Endothelial cell of umbilical vein (primary cell): ENCODE measurements around the gene NCEH1. TPM values are rescaled to one million over a fixed set of nuclear protein-coding genes. Genes with fewer than 3 reads are reported as not detected.

Experiments
- BruUV-seq: library from RNA; stranded (reverse); fragments of 400-500 nt; replicated peaks from 2 replicates; lab custom pipeline; 2021; lab: Mats Ljungman, UMichigan
- CTCF ChIA-PET: fragments of 300-600, 350-600 bp; sonication (Branson Sonifier 250); formaldehyde crosslinking; loops from one replicate; lab custom pipeline; 2021; ENCODE audit warnings: antibody characterized with exemption, inconsistent platforms; lab: Charles Lee
- POLR2A ChIA-PET: fragments of 300-600, 350-600 bp; sonication (Branson Sonifier 250); formaldehyde crosslinking; loops from one replicate; lab custom pipeline; 2021; ENCODE audit warnings: antibody characterized with exemption, inconsistent platforms; lab: Charles Lee
- DNase-seq: peaks from one replicate; pipeline ENCODE4 v3.0.0-alpha.2; 2011; ENCODE audit warnings: low read depth, low spot score
- FAIRE-seq: peaks from 2 replicates; lab custom pipeline; 2011; peaks lifted over from hg19 to GRCh38; lab: Jason Lieb, UNC
- H2AFZ ChIP-seq: 2 replicates; pipeline ENCODE4 v1.6.0; 2012; ENCODE audit warnings: low read depth, low read length, control low read depth, inconsistent platforms
- H3K27ac ChIP-seq: 2 replicates; pipeline ENCODE4 v1.5.1; 2011; ENCODE audit warnings: low read depth, mild to moderate bottlenecking, control low read depth, low read length, moderate library complexity; ENCODE audit not compliant: insufficient read depth
- H3K27me3 ChIP-seq, 2 experiments: 2 replicates each; pipeline versions ENCODE4 v1.6.0 to v1.6.1; 2011; ENCODE audit warnings: low read length in 2 of 2, mixed read lengths in 1 of 2; ENCODE audit not compliant: control insufficient read depth in 2 of 2, insufficient read depth in 2 of 2
- H3K36me3 ChIP-seq, 2 experiments: 2 replicates in 1 of 2; 3 replicates in 1 of 2; pipeline ENCODE4 v1.5.1; 2011; ENCODE audit warnings: low read length in 2 of 2, mild to moderate bottlenecking in 1 of 2, moderate library complexity in 1 of 2; ENCODE audit not compliant: control insufficient read depth in 2 of 2, insufficient read depth in 2 of 2; ENCODE audit errors: extremely low read depth in 1 of 2
- H3K4me1 ChIP-seq: 3 replicates; pipeline ENCODE4 v1.5.1; 2011; ENCODE audit warnings: mild to moderate bottlenecking, low read length; ENCODE audit not compliant: control insufficient read depth, insufficient read depth; ENCODE audit errors: extremely low read depth
- H3K4me2 ChIP-seq: 2 replicates; pipeline ENCODE4 v1.6.1; 2011; ENCODE audit warnings: low read length, control low read depth, mixed read lengths; ENCODE audit not compliant: insufficient read depth
- H3K4me3 ChIP-seq, 3 experiments: fragments of 200-600 bp in 1 of 3; sonication (generic), shearing (Covaris generic) in 1 of 3; replicated peaks in 1 of 3; 2 replicates each; pipeline ENCODE4 v1.5.1; 2011 to 2016; ENCODE audit warnings: control low read depth in 3 of 3, low read length in 3 of 3, mild to moderate bottlenecking in 2 of 3, inconsistent platforms in 1 of 3, low read depth in 1 of 3, moderate library complexity in 1 of 3; ENCODE audit not compliant: insufficient read depth in 1 of 3
- H3K79me2 ChIP-seq: 2 replicates; pipeline ENCODE4 v1.6.0; 2012; ENCODE audit warnings: low read length, inconsistent platforms; ENCODE audit not compliant: control insufficient read depth, insufficient read depth
- H3K9ac ChIP-seq: replicated peaks from 2 replicates; pipeline ENCODE3; 2011; ENCODE audit warnings: low read length, control low read depth; ENCODE audit not compliant: insufficient read depth; ENCODE audit errors: extremely low read depth
- H3K9me1 ChIP-seq: replicated peaks from 3 replicates; pipeline ENCODE4 v1.6.0; 2011; ENCODE audit warnings: mild to moderate bottlenecking, low read length; ENCODE audit not compliant: control insufficient read depth, insufficient read depth; ENCODE audit errors: extremely low read depth
- H3K9me3 ChIP-seq: replicated peaks from 2 replicates; pipeline ENCODE4 v1.5.1; 2012; ENCODE audit warnings: low read length, inconsistent platforms; ENCODE audit not compliant: control insufficient read depth, insufficient read depth
- H4K20me1 ChIP-seq: replicated peaks from 2 replicates; pipeline ENCODE3; 2011; ENCODE audit warnings: mild to moderate bottlenecking, low read length; ENCODE audit not compliant: control insufficient read depth, insufficient read depth; ENCODE audit errors: extremely low read depth
- EZH2 ChIP-seq: IDR thresholded peaks from 2 replicates; pipeline ENCODE4 v1.6.1; 2012; ENCODE audit warnings: borderline replicate concordance, low read depth, mild to moderate bottlenecking, moderate library complexity, low read length, inconsistent platforms; ENCODE audit not compliant: severe bottlenecking
- FOS ChIP-seq: IDR thresholded peaks from 2 replicates; pipeline ENCODE4 v1.6.1; 2011; ENCODE audit warnings: mild to moderate bottlenecking, low read length, moderate library complexity, borderline replicate concordance; ENCODE audit not compliant: insufficient read depth
- GATA2 ChIP-seq: IDR thresholded peaks from 2 replicates; pipeline ENCODE4 v1.7.0; 2011; ENCODE audit warnings: low read depth, mild to moderate bottlenecking, moderate library complexity, mixed read lengths, low read length; ENCODE audit not compliant: insufficient read length, insufficient read depth
- JUN ChIP-seq: IDR thresholded peaks from 2 replicates; pipeline ENCODE4 v1.6.1; 2011; ENCODE audit warnings: borderline replicate concordance, low read depth; ENCODE audit not compliant: insufficient read length, insufficient read depth
- MYC ChIP-seq: IDR thresholded peaks from one replicate; pipeline ENCODE4 v1.6.1; 2011; ENCODE audit warnings: mild to moderate bottlenecking, low read depth, low read length
- POLR2A ChIP-seq: IDR thresholded peaks from 2 replicates; pipeline ENCODE4 v1.6.1; 2012; ENCODE audit warnings: low read depth, mild to moderate bottlenecking, control low read depth, low read length
- POLR2AphosphoS5 ChIP-seq: IDR thresholded peaks from 2 replicates; pipeline ENCODE4 v1.6.1; 2012; ENCODE audit warnings: low read depth, mild to moderate bottlenecking, control low read depth, low read length, moderate library complexity; ENCODE audit not compliant: insufficient read depth
- dilution Hi-C: fragments of 300-500 bp; cut with MboI; formaldehyde crosslinking; loops from one replicate; pipeline ENCODE4 v1.15.0; 2019; ENCODE audit warnings: low sequenced_read_pairs; ENCODE audit not compliant: extremely low pct_ligation_motif_present
- intact Hi-C: fragments of 100-400 bp; cut with micrococcal nuclease; formaldehyde crosslinking; loops from one replicate; pipeline ENCODE4 v1.10.0; 2022
- polyA plus RNA-seq, 4 experiments: library from polyadenylated mRNA; depleted of rRNA in 3 of 4; stranded (reverse) in 3 of 4; unstranded in 1 of 4; fragments of >200 nt; gene quantifications; 2 replicates each; pipeline versions ENCODE4 v1.2.1 to v1.2.3, GENCODE V29; 2011 to 2012; ENCODE audit warnings: missing spikeins in 1 of 4
- total RNA-seq: library from RNA; stranded (reverse); gene quantifications from 2 replicates; pipeline ENCODE4 v1.2.3, GENCODE V29; 2021
- TF ChIP-seq, protein P1 (sequence below): IDR thresholded peaks from 2 replicates; pipeline ENCODE4 v1.6.1; 2011; ENCODE audit not compliant: insufficient read depth, insufficient read length
- TF ChIP-seq, protein P2 (sequence below), 2 donors: IDR thresholded peaks; 1 replicate in 1 of 2; 2 replicates in 1 of 2; pipeline ENCODE4 v1.5.1; 2011; ENCODE audit warnings: low read length in 2 of 2, mild to moderate bottlenecking in 2 of 2, moderate library complexity in 2 of 2, control low read depth in 1 of 2, inconsistent platforms in 1 of 2, low read depth in 1 of 2; ENCODE audit not compliant: insufficient read depth in 1 of 2; ENCODE audit errors: extremely low read depth in 1 of 2

The NCEH1 gene
- total and polyA plus RNA-seq, 2 donors (not counting 3 experiments of a cell fraction or from before 2014, with no cell fraction given), result 10.0 to 20.3 TPM

DNA sequence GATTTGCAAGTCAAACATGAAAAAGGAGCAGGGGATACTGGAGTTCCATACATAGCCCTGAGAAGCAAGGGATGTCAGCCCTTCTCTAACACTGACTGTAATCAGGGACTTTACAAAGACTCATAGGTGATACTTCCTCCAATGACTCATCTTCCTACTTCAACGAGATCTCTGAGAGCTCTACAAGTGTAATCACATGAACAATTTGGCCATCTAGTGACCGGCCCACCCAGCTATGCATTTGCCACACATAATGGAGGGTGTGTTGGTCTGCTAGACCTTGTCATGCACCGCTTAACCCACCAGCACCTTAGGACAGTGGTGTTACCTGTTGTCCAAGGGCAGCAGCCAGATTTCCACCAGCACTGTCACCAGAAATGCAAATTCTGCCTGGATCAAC is 75.3 kb downstream of the NCEH1 start:
- Histone ChIP-seq H3K9me1 (no peaks in the 10 kb centered on the region), H3K4me3 (no peak overlapping the region), H3K4me2 (no peak overlapping the region), H2AFZ (no peak overlapping the region), H3K9ac (no peak overlapping the region), H3K9me3 (no peaks in the 10 kb centered on the region), H3K27me3 (no peaks in the 10 kb centered on the region), H4K20me1 (no peaks in the 10 kb centered on the region), H3K4me1 (peaks cover 7% of the 10 kb centered on the region), H3K27ac (no peak overlapping the region), H3K36me3 (no peaks in the 10 kb centered on the region), H3K79me2 (no peaks in the 10 kb centered on the region)
- peak; percentile 73 for TF ChIP-seq FOS
- peak; percentile 21 for TF ChIP-seq JUN
- no peak for TF ChIP-seq POLR2AphosphoS5
- FAIRE-seq, result no peak
- DNase-seq, result peak; percentile 45
- POLR2A ChIA-PET, result no interaction called here
- intact Hi-C loops, result no loop called here
- CTCF ChIA-PET, result interaction anchor here (1.0 to 2.0 kb wide), 3 partner anchors 11 to 40 kb away, joined by 3 to 7 read pairs (median 5); no protein-coding TSS in a partner anchor
- dilution Hi-C loops, result no loop called here
- BruUV-seq, result no TSS peak

DNA sequence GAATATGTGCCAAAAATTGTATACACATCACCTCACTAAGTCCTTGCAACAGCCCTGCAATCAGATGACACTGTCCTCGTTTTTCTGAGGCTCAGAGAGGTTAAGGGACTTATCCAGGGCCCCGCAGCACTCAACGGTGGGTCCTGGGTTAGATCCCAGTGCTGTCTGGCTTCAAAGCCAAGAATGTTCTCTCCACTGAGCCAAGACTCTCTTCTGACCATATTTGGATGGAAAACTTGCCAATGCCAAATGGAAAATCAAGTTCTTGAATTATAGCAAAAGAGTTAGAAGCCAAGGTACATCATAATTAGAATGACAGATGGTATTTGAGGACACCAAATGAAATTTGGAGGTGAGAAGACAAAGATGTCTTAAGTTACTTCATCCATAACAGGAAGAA is 75.9 kb downstream of the NCEH1 start:
- dilution Hi-C loops (no loop called here), intact Hi-C loops (no loop called here)
- no peak overlapping the region for H3K27ac ChIP-seq
- H3K9ac ChIP-seq, result no peak overlapping the region
- BruUV-seq, result no TSS peak
- no peaks in the 10 kb centered on the region for H3K36me3 ChIP-seq
- no peak overlapping the region for H3K4me3 ChIP-seq
- H3K9me3 ChIP-seq, result no peaks in the 10 kb centered on the region
- no peaks in the 10 kb centered on the region for H3K27me3 ChIP-seq
- H3K79me2 ChIP-seq, result no peaks in the 10 kb centered on the region
- POLR2A ChIA-PET, result no interaction called here
- TF ChIP-seq MYC (no peak), EZH2 (no peak), POLR2A (no peak), JUN (no peak), GATA2 (no peak), POLR2AphosphoS5 (no peak), FOS (no peak)
- TF ChIP-seq, protein P1, sequence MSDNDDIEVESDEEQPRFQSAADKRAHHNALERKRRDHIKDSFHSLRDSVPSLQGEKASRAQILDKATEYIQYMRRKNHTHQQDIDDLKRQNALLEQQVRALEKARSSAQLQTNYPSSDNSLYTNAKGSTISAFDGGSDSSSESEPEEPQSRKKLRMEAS, result no peak
- TF ChIP-seq, protein P2, sequence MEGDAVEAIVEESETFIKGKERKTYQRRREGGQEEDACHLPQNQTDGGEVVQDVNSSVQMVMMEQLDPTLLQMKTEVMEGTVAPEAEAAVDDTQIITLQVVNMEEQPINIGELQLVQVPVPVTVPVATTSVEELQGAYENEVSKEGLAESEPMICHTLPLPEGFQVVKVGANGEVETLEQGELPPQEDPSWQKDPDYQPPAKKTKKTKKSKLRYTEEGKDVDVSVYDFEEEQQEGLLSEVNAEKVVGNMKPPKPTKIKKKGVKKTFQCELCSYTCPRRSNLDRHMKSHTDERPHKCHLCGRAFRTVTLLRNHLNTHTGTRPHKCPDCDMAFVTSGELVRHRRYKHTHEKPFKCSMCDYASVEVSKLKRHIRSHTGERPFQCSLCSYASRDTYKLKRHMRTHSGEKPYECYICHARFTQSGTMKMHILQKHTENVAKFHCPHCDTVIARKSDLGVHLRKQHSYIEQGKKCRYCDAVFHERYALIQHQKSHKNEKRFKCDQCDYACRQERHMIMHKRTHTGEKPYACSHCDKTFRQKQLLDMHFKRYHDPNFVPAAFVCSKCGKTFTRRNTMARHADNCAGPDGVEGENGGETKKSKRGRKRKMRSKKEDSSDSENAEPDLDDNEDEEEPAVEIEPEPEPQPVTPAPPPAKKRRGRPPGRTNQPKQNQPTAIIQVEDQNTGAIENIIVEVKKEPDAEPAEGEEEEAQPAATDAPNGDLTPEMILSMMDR (IDR thresholded peaks at IDR 0.05; ENCODE audit: extremely low read depth in 1 of 2, insufficient read depth in 1 of 2, low read depth in 1 of 2, low read length in 2 of 2), result no peak
- DNase-seq, result no peak
- H3K9me1 ChIP-seq, result no peaks in the 10 kb centered on the region
- H3K4me2 ChIP-seq, result no peak overlapping the region
- no peaks in the 10 kb centered on the region for H4K20me1 ChIP-seq
- H2AFZ ChIP-seq, result no peak overlapping the region
- peaks cover 7% of the 10 kb centered on the region for H3K4me1 ChIP-seq
- CTCF ChIA-PET, result interaction anchor here (1.0 to 2.0 kb wide), 3 partner anchors 11 to 39 kb away, joined by 3 to 7 read pairs (median 5); no protein-coding TSS in a partner anchor
- FAIRE-seq, result no peak
